GM19468 (cell line): ENCODE data around the gene TBC1D26.
"Not testable (repeated sequence)": the region's sequence is repeated elsewhere in the genome, so short reads cannot be mapped to it uniquely, and the experiment has no call there.

ENCODE experiments used
- ATAC-seq: cut with Tn5 transposase; IDR thresholded peaks from one replicate; pipeline ENCODE4 v1.9.1; 2021; ENCODE audit warnings: mild to moderate bottlenecking, moderate library complexity, moderate number of reproducible peaks; ENCODE audit not compliant: unreplicated experiment; ENCODE audit errors: extremely low read depth

TBC1D26 gene

DNA sequence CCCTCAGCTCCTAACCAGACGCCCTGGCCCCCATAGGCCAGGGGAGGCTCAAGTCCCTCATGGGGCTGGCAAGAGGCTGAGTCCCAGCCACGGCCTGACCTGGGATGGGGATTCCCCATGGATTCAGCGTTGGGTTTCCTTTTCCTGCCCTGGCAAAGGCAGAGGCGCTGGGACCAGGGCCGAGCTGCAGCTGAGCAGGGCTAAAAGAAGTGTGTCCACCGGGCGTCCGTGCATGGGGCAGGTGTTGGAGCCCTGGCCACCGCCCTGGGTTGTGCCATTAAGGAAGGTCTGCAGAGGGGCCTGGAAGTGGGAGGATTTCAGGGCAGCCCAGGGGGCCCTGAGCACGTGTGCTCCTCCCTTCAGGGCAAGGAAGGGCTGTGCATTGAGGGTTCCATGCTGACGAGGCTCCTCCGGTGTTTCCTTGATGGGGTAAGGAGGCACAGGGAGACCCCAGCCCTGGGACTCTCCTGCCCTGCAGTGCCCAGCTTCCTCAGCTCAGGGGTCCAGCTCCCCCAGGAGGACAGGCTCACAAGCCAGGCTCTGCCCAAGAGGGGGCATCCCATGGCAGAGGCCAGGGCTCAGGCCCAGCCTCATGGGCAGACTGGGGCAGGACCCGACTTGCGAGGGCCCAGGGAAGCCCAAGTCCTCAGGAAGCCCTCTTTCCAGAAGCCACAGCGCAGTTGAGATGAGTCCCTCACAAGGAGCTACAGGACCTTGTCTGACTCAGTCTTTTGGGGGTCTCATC, 10.1 kb downstream of the TBC1D26 start:
- no peak for ATAC-seq

DNA sequence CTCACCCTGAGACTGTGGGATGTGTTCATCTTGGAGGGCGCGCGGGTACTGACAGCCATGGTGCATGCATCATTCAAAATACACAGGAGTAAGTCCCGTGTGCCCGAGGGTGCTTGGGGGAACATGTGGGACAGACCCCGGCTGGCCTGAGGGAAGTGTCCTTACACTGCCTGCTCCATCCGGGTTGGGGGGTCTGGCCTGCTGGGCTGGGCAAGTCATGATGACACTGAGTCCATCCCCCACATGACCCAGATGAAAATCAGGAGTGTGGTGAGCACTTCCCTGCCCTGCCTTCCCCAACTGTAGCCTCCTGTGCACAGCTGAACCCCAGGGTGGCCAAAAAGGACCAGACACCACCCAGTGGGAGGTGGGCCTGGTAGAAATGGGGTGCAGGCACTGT, 10.8 kb downstream of the TBC1D26 start:
- no peak for ATAC-seq

DNA sequence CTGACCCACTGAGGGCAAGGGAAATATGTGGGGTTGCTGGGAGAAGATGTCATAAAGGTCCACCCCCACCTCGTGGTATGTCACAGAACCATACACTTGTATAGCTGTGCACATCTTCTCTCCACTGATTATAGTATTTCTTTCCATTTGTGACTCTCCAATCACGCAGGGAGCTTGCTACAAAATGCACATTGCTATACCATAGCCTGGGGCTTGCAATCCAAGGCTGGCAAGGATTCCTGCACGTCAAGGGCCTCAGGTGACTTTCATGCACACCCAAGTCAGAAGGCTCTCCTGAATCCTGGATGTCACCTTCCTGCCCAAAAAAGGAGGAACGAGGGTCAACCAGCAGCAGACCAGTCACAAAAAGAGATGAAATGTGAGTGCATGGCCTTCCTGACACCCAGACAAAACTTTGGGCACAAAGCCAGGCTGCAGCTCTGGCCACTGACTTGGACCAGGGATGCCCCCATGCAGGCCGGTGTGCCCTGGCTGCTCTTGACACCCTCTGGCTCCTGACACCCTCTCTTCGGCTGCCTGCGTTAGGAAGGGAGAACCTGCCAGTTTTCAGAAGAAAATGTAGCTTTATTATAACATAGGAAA, 12.1 kb downstream of the TBC1D26 start:
- no peak for ATAC-seq

DNA sequence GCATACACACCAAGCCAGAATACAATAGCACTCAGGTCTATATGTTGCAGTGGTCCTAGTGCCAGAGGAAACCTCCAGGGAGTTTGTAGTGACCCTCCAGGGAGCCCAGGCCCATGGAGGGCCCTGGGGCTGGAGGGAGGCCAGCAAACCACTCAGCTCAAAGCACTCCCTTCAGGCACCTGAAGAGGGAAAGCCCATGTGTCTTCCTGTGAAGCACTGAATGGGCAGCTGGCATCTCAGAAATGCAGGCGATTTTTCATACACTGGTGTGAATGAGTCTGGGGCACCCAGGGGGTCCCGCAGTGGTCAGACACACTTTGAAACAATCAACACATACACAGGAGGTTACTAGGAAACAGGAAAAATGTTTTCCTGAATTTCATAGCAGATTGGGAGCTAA, 12.8 kb downstream of the TBC1D26 start:
- ATAC-seq: no peak

DNA sequence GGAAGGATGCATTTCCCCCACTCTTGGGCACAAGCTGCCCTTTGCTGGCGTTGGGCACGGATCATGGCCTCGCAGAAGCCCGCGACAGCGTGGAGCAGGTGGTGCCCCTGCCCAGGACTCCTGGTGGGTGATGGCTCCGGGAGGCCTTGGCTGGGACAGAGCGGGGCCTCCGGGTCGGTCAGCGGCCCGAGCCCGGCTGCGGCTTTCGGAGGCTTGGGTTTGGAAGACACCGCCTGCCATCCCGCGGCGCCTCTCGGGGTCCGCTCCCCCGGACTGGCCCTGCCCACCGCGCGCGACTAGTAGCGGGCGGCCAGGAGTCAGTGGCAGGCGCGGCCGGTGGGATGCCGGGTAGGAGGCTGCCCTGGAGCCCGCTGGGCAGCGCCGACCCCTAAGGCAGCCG, 17.3 kb downstream of the TBC1D26 start:
- not testable (repeated sequence) for ATAC-seq

DNA sequence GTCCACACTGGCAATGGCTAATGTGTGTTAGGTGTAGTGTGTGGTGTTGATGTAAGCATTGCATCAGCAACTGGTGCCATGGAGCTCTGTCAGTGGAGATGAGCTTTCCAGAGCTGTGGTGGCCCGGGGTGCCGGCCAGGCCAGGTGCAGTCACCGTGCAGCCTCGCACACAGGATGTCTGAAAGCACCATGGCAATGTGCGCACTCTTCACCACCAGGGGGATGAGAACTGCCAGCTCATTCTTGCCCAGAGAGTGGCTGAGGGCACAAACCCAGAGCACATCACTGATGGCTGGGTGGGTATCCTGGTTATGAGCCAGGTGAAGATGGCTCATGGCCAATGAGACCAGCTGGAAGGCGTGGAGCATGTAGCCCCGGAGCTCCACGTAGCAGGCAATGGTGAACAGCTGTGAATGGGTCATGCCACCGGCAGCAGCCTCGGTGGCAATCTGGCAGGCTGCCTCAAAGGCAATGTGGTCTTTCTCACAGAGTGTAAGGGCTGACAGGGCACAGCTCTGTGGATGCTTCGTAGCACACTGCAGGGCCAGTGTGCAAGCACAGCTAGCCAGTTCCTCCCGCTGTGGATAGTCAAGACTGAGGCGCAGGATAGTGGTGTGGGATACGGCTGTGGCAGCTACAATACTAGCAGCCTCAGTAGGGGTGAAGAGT, 36.9 kb downstream of the TBC1D26 start:
- ATAC-seq: not testable (repeated sequence)

DNA sequence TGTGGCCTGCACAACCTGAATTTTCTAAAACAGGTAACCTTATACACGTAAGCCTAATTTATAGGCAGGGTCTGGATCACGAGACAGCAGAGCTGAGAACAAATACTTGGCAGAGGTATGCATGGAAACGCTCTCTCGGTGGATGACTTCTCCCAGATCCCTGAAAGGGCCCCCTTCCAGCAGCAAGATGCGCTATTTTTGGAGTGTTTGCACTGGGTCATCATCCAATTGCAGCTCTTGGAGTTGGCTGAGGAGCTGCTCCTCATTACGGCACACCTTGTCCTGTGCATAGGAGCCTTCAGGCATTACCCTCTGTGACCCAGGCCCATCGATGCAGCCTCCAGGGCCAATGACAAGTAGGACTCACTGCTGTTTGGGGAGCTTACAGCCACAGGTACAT, 38.6 kb downstream of the TBC1D26 start:
- not testable (repeated sequence) for ATAC-seq

DNA sequence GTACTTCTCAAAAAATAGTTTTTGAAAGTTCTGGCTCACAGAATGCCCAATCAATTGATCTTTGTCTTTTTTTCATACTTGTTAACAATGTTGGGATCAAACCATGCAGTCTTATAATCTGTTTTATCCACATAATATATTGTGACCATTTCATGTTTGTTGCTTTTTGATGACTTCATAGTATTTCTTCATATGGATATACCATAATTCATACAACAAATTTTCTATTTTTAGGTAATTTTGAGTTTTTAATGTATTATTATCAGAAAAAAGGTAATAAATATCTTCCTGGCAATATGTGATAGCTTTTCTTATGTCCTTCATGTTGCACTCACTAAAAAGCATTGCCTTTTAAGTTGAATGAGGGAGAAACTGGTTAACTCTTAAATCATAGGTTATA, 44.8 kb downstream of the TBC1D26 start:
- ATAC-seq: no peak

DNA sequence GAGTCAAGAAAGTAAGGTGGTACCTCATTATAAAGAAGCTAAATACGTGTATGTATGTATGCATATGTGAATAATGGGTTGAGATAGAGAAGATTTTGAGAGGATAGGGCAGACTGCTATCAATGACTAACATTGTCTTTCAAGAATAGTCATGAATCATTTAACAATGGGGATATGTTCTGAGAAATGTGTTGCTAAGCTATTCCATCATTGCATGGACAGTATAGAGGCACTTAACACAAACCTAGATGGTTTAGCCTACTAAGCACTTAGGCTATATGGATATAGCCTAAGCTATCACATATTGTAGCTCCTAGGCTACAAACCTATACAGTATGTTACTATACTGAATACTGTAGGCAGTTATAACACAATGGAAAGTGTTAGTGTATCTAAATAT, 45.2 kb downstream of the TBC1D26 start:
- no peak for ATAC-seq

DNA sequence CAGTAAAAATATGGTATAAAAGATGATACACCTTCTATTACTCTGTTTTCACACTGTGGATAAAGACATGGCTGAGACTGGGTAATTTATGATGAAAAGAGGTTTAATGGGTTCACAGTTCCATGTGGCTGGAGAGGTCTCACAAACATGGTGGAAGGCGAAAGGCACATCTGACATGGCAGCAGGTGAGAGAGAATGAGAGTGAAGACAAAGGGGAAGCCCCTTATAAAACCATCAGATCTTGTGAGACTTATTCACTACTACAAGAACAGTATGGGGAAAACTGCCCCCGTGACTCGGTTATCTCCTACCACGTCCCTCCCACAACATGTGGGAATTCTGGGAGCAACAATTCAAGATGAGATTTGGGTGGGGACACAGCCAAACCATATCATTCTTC, 45.6 kb downstream of the TBC1D26 start:
- no peak for ATAC-seq

DNA sequence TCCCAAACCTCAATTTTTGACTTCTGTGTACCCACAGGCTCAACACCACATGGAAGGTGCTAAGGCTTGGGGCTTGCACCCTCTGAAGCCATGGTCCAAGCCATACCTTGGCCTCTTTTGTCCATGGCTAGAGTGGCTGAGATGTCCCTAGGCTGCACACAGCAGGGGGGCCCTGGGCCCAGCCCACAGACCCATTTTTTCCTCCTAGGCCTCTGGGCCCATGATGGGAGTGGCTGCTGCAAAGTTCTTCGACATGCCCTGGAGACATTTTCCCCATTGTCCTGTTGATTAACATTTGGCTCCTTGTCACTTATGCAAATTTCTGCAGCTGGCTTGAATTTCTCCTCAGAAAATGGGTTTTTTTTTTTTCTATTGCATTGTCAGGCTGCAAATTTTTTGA, 47.0 kb downstream of the TBC1D26 start:
- ATAC-seq: no peak

DNA sequence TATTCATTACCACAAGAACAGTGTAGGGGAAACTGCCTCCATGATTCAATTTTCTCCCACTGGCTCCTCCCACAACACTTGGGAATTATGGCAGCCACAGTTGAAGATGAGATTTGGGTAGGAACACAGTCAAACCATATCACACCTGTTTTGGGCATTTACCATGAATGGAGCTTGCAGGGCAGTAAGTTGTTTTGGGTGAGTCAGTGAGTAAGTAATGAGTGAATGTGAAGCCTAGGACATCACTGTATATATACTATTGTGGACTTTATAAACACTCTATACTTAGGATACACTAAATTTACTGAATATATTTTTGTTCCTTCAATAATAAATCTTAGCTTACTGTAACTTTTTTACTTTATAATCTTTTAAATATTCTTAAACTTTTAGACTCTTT, 48.1 kb downstream of the TBC1D26 start:
- no peak for ATAC-seq

DNA sequence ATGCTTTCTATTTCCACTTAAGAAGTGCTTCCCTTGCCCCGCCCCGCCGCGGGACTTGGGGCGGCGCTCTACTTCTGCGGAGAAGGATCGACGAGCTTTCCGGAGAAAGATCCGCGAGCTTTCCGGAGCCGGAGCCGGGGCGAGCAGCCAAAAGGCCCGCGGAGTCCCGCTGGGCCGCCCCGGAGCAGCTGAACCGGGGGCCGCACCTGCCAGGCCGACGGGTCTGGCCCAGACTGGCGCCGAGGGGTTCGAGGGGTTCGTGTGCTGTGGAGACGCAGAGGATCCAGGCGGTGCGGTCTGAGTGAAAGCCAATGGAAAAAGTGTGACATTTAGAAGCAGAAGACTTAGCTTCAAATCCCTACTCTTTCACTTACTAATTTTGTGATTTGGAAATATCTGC, 50.8 kb downstream of the TBC1D26 start:
- no peak for ATAC-seq

DNA sequence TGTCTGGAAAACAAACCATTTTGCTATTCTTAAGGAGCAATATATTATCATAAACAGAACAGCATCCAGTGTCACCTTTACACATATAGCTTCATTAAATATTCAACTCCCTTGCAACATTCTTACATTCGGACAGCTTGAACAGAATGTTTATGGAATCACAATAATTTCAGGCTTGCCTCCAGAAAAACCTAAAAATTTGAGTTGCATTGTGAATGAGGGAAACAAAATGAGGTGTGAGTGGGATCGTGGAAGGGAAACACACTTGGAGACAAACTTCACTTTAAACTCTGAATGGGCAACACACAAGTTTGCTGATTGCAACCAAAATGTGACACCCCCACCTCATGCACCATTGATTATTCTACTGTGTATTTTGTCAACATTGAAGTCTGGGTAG, 51.4 kb downstream of the TBC1D26 start:
- ATAC-seq: no peak

DNA sequence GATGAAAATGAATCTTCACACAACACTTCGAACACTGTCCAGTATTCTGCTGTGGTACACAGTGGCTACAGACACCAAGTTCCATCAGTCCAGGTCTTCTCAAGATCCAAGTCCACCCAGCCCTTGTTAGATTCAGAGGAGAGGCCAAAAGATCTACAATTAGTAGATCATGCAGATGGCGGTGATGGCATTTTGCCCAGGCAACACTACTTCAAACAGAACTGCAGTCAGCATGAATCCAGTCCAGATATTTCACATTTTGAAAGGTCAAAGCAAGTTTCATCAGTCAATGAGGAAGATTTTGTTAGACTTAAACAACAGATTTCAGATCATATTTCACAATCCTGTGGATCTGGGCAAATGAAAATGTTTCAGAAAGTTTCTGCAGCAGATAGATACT, 52.3 kb downstream of the TBC1D26 start:
- not testable (repeated sequence) for ATAC-seq

DNA sequence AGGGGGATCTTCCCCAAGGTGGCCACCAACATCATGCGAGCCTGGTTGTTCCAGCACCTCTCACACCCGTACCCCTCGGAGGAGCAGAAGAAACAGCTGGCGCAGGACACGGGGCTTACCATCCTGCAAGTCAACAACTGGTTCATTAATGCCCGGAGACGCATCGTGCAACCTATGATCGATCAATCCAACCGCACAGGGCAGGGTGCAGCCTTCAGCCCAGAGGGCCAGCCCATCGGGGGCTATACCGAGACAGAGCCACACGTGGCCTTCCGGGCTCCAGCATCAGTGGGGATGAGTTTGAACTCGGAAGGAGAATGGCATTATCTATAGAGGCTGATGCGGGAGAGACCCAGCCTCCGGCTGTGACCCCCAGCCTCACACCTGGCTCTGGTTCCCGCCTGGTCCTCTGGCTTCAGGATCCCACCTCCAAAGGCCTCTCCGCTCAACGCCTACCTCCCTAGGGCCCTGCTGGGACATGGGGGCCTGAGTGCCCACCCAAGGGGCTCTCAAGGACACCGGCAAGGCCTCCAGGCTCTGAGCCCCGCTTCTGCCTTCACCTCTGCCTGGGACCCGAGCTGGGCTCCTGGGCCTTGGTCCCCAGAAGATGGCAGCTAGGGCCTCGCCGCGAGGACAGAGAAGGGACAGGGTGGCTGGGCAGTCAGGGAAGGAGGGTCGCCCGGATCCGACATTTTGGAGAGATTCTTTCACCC, 55.4 kb downstream of the TBC1D26 start:
- ATAC-seq: not testable (repeated sequence)

DNA sequence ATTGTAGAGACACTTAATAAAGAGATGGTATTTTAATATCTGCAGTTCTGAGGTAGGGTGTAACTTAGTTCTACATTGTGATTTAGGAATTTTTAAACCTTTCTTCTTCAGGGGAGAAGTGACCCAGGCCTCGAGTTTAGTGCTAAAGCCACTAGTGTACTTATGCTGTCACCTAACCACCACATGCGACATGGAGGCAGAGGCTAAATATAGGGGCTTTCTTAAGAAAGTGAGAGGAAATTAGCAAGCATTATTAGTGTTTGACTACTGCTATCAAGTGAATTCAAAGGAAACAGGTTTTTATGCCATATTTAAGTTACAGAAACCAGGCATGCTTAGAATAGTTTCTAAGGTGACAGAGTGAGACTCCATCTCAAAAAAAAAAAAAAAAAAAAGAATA, 56.3 kb downstream of the TBC1D26 start:
- not testable (repeated sequence) for ATAC-seq
